GM10847 (cell line): Measurements from ENCODE around the gene SIX3.

Experiments used
- POLR2A ChIP-seq: IDR thresholded peaks from 2 replicates; pipeline ENCODE4 v1.6.1; 2011; ENCODE audit not compliant: insufficient read length; ENCODE audit errors: extremely low read depth

SIX3 gene

GRCh38 chr2:44941551-44942234, at the start of gene SIX3:
Gene SIX3, plus strand, starts transcription at chr2:44941702. Its CDS starts 403 bp downstream, at chr2:44942105.
- no peak for TF ChIP-seq POLR2A

- no peak for TF ChIP-seq POLR2A
These were observed 47.4 kb upstream of the SIX3 start for GRCh38 chr2:44894058-44894457.

- no peak for TF ChIP-seq POLR2A
These were observed 46.4 kb upstream of the SIX3 start for GRCh38 chr2:44895061-44895460.

GRCh38 chr2:44897406-44897805, 44.1 kb upstream of the SIX3 start:
- no peak for TF ChIP-seq POLR2A

- no peak for TF ChIP-seq POLR2A
These were observed 39.0 kb upstream of the SIX3 start for GRCh38 chr2:44902217-44903137.

- TF ChIP-seq POLR2A: no peak
These were observed 36.9 kb upstream of the SIX3 start for GRCh38 chr2:44904578-44904977.

GRCh38 chr2:44906972-44907371, 34.5 kb upstream of the SIX3 start:
- no peak for TF ChIP-seq POLR2A

- no peak for TF ChIP-seq POLR2A
These were observed 31.7 kb upstream of the SIX3 start for GRCh38 chr2:44909831-44910230.

GRCh38 chr2:44912660-44913059, 28.8 kb upstream of the SIX3 start:
- TF ChIP-seq POLR2A: no peak

GRCh38 chr2:44916291-44916690, 25.2 kb upstream of the SIX3 start:
- no peak for TF ChIP-seq POLR2A

- no peak for TF ChIP-seq POLR2A
These were observed 23.3 kb upstream of the SIX3 start for GRCh38 chr2:44918095-44918775.

GRCh38 chr2:44920751-44921150, 20.8 kb upstream of the SIX3 start:
- no peak for TF ChIP-seq POLR2A

GRCh38 chr2:44922776-44923175, 18.7 kb upstream of the SIX3 start:
- no peak for TF ChIP-seq POLR2A

GRCh38 chr2:44925561-44926136, 15.9 kb upstream of the SIX3 start:
- TF ChIP-seq POLR2A: no peak

- TF ChIP-seq POLR2A: no peak
These were observed 14.5 kb upstream of the SIX3 start for GRCh38 chr2:44926957-44927356.

- no peak for TF ChIP-seq POLR2A
These were observed 13.5 kb upstream of the SIX3 start for GRCh38 chr2:44927985-44928482.
